ENCODE data around the gene SLC16A7. TPM values are rescaled to one million over a fixed set of nuclear protein-coding genes. Genes with fewer than 3 reads are reported as not detected.
"Not testable (repeated sequence)": the region's sequence is repeated elsewhere in the genome, so short reads cannot be mapped to it uniquely, and the experiment has no call there.

The SLC16A7 gene
- total RNA-seq, 4 donors from 2014 or later: 20.8 to 31.0 (median 28.3) TPM

DNA sequence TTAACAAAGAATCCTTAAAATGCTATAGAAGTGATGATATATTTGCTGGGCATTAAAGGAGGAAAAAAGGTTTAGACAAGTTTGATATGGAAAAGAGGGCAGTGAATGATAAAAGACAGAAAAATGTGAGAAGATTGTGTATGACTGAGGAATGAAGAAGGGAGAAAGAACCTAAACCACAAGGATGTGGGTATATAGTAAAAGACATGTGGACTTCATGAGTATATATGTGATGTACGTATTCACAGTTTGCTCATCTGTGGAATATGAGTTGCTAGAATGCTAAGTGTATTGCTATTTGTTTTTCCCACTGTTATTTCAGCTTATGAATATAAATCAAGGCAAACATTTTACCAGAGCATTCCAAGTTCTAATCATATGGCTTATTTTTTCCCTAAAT is 2.1 kb upstream of the SLC16A7 start:
- TF ChIP-seq POLR2A (IDR thresholded peaks at IDR 0.05): no peak
- TF ChIP-seq, protein P1, sequence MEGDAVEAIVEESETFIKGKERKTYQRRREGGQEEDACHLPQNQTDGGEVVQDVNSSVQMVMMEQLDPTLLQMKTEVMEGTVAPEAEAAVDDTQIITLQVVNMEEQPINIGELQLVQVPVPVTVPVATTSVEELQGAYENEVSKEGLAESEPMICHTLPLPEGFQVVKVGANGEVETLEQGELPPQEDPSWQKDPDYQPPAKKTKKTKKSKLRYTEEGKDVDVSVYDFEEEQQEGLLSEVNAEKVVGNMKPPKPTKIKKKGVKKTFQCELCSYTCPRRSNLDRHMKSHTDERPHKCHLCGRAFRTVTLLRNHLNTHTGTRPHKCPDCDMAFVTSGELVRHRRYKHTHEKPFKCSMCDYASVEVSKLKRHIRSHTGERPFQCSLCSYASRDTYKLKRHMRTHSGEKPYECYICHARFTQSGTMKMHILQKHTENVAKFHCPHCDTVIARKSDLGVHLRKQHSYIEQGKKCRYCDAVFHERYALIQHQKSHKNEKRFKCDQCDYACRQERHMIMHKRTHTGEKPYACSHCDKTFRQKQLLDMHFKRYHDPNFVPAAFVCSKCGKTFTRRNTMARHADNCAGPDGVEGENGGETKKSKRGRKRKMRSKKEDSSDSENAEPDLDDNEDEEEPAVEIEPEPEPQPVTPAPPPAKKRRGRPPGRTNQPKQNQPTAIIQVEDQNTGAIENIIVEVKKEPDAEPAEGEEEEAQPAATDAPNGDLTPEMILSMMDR (IDR thresholded peaks at IDR 0.05): no peak
- WGBS, 2 donors: 91 to 100% methylated on average over 1 of the region's 1 CpG
- H3K4me3 ChIP-seq (ENCODE audit: low read depth, poor library complexity, severe bottlenecking): no peak overlapping the region
- intact Hi-C loops (cut with DNase I; ENCODE audit: low total_unique reads): no loop called here
- no peak for DNase-seq (ENCODE audit: low spot score in 2 of 2)

DNA sequence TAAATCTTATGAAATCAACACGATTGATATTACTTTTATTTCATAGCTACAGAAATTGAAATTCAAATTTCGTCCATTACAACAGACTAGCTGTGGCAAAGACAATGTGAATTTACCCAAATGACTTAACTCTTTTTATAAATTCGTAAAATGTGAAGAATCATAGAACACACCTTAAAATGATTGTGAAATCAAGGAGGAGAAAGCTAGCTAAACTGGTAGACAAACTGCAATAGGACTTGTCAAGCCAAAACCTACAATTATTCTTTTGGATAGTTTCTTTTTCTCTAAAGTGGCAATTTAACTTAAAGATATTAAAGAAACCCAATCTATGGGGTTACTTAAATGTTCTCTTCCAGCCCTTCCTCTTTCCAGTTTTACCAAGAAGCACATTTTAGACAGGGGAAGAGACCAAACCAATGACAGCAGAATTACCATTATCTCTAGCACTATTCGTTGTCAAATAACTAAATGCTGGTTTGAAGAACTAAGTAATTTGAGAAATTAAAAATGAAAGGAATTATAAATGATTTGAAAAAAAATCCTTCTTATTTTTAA is 807 bp upstream of the SLC16A7 start:
- H3K4me3 ChIP-seq (ENCODE audit: low read depth, poor library complexity, severe bottlenecking): no peak overlapping the region
- 53% methylated on average over 4 of the region's 4 CpGs for WGBS, 2 donors
- TF ChIP-seq, protein P1 (IDR thresholded peaks at IDR 0.05): no peak
- TF ChIP-seq POLR2A (IDR thresholded peaks at IDR 0.05): no peak
- intact Hi-C loops (cut with DNase I; ENCODE audit: low total_unique reads): no loop called here
- DNase-seq (ENCODE audit: low spot score in 2 of 2): no peak

DNA sequence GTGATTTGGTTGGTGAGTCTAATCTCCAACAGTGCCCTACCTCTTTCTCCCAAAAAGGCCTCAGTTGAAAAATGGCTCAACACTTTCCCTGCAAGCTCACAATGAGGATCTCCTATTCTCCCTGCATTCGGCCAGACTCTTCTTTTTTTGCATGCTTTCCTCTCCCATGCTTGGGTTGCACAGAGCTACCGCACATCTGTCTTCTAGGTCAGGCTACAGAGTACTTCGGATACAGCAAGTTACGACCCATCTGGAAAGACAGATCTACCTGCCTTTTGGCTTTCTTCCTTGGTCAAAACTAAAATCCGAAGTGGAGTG is 305 bp upstream of the SLC16A7 start:
- intact Hi-C loops (cut with DNase I; ENCODE audit: low total_unique reads): no loop called here

DNA sequence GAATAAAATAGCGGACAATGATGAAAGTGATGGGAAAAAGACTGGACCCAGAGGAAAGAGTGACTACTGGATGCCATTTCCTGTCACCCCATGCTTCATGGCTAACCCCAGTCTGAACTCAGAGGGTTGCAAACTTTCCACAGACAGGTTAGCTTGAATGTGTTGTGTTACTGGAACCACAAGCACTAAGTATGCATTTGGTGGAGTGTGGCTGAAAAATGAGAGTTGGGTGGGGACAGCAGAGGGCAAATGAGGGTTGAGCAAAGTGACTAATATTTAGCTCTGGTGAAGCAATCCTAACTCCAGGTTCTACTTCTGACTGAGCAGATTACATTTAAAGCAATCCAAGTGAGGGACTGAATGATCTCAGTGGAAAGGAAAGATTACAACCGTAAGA is 1.6 kb downstream of the SLC16A7 start:
- intact Hi-C loops (cut with DNase I; ENCODE audit: low total_unique reads): no loop called here
- H3K4me3 ChIP-seq (ENCODE audit: low read depth, poor library complexity, severe bottlenecking): peak overlapping the region; percentile 73
- DNase-seq (ENCODE audit: low spot score in 2 of 2): peak in 1 of 2 donors; percentile 71
- no peak for TF ChIP-seq POLR2A (IDR thresholded peaks at IDR 0.05)
- TF ChIP-seq, protein P1 (IDR thresholded peaks at IDR 0.05): no peak
- WGBS, 2 donors: 2 to 4% methylated on average over 2 of the region's 2 CpGs

More for the DNA sequence above, 305 bp upstream of the SLC16A7 start:
- no peak for TF ChIP-seq POLR2A (IDR thresholded peaks at IDR 0.05)
- TF ChIP-seq, protein P1 (IDR thresholded peaks at IDR 0.05): no peak
- no peak for DNase-seq (ENCODE audit: low spot score in 2 of 2)
- WGBS, 2 donors: 0 to 1% methylated on average over 5 of the region's 5 CpGs
- H3K4me3 ChIP-seq (ENCODE audit: low read depth, poor library complexity, severe bottlenecking): peak overlapping the region; percentile 73

DNA sequence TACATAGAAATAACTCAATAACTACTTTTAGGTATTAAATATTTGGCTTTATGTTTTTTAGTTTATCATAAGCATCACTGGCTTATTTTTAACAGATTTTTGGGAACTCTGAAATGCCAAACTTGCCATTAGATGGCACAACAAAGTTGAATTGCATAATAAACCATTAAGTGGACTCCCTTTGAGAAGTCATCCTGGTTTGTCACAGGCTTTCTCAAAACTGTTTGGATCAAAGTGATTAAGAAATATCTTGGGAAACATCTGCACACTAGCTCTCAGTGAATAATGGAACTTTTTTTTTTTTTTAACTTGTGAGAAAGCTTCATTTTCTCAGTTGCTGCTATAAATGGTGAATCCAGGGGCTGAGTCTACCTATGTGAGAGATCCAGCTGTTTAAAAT is 4.3 kb downstream of the SLC16A7 start:
- intact Hi-C loops (cut with DNase I; ENCODE audit: low total_unique reads): no loop called here
- TF ChIP-seq, protein P1 (IDR thresholded peaks at IDR 0.05): no peak
- no peak for TF ChIP-seq POLR2A (IDR thresholded peaks at IDR 0.05)
- DNase-seq (ENCODE audit: low spot score in 2 of 2): no peak
- no peak overlapping the region for H3K4me3 ChIP-seq (ENCODE audit: low read depth, poor library complexity, severe bottlenecking)

DNA sequence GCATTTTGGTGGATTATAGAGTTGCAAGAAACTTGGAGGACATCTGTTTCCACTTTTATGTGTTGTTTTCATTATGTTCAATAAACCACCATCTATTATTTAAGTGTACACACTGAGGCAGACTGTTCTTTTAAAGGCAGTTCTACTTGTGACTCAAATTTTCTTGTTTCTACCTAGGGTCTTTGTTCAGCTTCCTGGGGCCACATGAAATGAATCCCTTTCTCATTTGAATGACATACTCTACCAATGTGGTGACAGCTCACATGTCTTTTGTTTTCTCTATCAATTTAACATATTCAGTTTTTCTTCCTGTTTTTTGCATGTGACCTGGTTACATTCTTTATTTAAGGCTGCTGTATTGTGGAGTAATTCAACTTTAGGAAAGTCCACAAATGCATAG is 7.9 kb downstream of the SLC16A7 start:
- intact Hi-C loops (cut with DNase I; ENCODE audit: low total_unique reads): no loop called here
- no peak overlapping the region for H3K4me3 ChIP-seq (ENCODE audit: low read depth, poor library complexity, severe bottlenecking)
- no peak for TF ChIP-seq POLR2A (IDR thresholded peaks at IDR 0.05)
- TF ChIP-seq, protein P1 (IDR thresholded peaks at IDR 0.05): no peak
- DNase-seq (ENCODE audit: low spot score in 2 of 2): no peak

DNA sequence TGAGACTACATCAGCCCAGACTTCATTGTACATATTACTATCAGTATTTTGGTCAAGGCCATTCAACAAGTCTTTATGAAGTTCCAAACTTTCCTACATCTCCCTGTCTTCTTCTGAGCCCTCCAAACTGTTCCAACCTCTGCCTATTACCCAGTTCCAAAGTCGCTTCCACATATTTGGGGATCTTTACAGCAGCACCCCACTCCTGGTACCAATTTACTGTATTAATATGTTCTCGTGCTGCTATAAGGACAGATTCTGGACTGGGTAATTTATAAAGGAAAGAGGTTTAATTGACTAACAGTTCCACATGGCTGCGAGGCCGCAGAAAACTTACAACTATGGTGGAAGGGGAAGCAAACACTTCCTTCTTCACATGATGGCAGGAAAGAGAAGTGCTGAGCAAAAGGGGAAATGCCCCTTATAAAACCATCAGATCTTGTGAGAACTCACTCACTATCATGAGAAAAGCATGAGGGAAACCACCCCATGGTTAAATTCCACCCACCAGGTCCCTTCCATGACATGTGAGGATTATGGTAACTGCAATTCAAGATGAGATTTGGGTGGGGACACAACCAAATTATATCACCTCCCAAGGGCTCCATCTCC is 17.1 kb downstream of the SLC16A7 start:
- 92 to 95% methylated on average over 4 of the region's 4 CpGs for WGBS, 2 donors
- H3K4me3 ChIP-seq (ENCODE audit: low read depth, poor library complexity, severe bottlenecking); intact Hi-C loops (cut with DNase I; ENCODE audit: low total_unique reads); DNase-seq (ENCODE audit: low spot score in 2 of 2): not testable (repeated sequence)
